Thyroid gland (tissue), 4 donors: ENCODE measurements around the gene CLEC4C. TPM values are rescaled to one million over a fixed set of nuclear protein-coding genes. Genes with fewer than 3 reads are reported as not detected.

Experiments
- DNase-seq, 2 donors: peaks; one replicate each; pipeline ENCODE4 v3.0.0-alpha.2; 2019
- H3K27ac ChIP-seq, 3 donors: fragments of 200-600 bp; sonication (generic); 1 replicate in 2 of 3; 2 replicates in 1 of 3; pipeline ENCODE4 v1.5.1; 2016 to 2019; ENCODE audit warnings: mild to moderate bottlenecking in 1 of 3, moderate library complexity in 1 of 3
- H3K27me3 ChIP-seq: fragments of 200-600 bp; sonication (generic); one replicate; pipeline ENCODE4 v1.5.1; 2019
- H3K36me3 ChIP-seq, 2 donors: fragments of 200-600 bp; sonication (generic); one replicate each; pipeline ENCODE4 v1.5.1; 2016 to 2019
- H3K4me1 ChIP-seq, 2 donors: fragments of 200-600 bp; sonication (generic); one replicate each; pipeline ENCODE4 v1.5.1; 2017 to 2019
- H3K4me3 ChIP-seq, 3 donors: fragments of 200-600 bp; sonication (generic); replicated peaks in 1 of 3; 1 replicate in 2 of 3; 2 replicates in 1 of 3; pipeline ENCODE4 v1.5.1; 2016; ENCODE audit warnings: mild to moderate bottlenecking in 1 of 3
- H3K9me3 ChIP-seq: fragments of 200-600 bp; sonication (generic); one replicate; pipeline ENCODE4 v1.5.1; 2017
- POLR2A ChIP-seq, 2 donors: fragments of 450-650 bp; IDR thresholded peaks; one replicate each; pipeline ENCODE4 v1.6.1; 2017; ENCODE audit warnings: antibody characterized with exemption in 2 of 2, mild to moderate bottlenecking in 2 of 2, moderate library complexity in 1 of 2
- WGBS, 2 donors: methylation state at CpG; one replicate each; pipeline ENCODE4 v1.1.5; 2017; 5-methylcytosine and 5-hydroxymethylcytosine counted together
- intact Hi-C: fragments of 100-400 bp; cut with DNase I; formaldehyde crosslinking; loops from one replicate; pipeline ENCODE4 v1.15.1; 2023
- total RNA-seq, 4 donors: library from RNA; depleted of rRNA; stranded (reverse); fragments of >200 nt; gene quantifications; one replicate each; pipeline ENCODE4 v1.2.3, GENCODE V29; 2016
- TF ChIP-seq, protein P1 (sequence below), 6 experiments: fragments of 200-600 bp in 3 of 6; fragments of 450-650 bp in 3 of 6; sonication (generic) in 3 of 6; IDR thresholded peaks; one replicate each; pipeline ENCODE4 v1.5.1; 2016 to 2019; ENCODE audit warnings: antibody characterized with exemption in 6 of 6, mild to moderate bottlenecking in 2 of 6, inconsistent platforms in 1 of 6, moderate library complexity in 1 of 6

Gene CLEC4C
- total RNA-seq, 4 donors from 2014 or later = not detected

DNA sequence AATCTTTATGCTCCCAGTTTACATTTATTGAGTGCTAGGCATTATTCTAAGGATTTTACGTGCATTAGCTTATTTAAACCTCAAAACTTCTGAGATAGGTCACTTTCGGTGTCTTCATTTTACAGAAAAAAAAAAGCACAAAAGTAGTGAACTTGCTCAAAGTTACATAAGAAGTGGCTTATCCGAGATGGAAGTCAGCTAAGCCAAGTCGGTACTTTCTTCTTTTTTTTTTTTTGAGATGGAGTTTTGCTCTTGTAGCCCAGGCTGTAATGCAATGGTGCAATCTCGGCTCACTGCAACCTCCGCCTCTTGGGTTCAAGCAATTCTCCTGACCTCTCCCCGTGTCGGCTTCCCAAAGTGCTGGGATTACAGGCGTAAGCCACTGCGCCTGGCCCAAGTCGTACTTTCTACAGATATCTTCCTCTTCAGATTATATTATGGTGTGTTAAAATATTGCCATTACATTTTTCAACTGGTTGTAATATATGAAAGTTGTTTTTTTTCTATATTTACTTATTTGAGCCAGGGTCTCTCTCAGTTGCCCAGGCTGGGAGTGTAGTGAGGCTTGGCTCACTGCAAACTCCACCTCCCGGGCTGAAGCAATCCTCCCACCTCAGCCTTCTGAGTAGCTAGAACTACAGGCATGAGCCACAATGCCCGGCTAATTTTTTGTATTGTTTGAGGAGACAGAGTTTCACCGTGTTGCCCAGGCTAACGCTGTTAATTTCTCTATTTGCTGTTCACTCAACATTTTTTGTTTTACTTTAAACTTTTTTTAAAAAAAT lies 27.0 kb downstream of the CLEC4C start:
- TF ChIP-seq POLR2A (IDR thresholded peaks at IDR 0.05) = no peak
- TF ChIP-seq, protein P1, sequence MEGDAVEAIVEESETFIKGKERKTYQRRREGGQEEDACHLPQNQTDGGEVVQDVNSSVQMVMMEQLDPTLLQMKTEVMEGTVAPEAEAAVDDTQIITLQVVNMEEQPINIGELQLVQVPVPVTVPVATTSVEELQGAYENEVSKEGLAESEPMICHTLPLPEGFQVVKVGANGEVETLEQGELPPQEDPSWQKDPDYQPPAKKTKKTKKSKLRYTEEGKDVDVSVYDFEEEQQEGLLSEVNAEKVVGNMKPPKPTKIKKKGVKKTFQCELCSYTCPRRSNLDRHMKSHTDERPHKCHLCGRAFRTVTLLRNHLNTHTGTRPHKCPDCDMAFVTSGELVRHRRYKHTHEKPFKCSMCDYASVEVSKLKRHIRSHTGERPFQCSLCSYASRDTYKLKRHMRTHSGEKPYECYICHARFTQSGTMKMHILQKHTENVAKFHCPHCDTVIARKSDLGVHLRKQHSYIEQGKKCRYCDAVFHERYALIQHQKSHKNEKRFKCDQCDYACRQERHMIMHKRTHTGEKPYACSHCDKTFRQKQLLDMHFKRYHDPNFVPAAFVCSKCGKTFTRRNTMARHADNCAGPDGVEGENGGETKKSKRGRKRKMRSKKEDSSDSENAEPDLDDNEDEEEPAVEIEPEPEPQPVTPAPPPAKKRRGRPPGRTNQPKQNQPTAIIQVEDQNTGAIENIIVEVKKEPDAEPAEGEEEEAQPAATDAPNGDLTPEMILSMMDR (IDR thresholded peaks at IDR 0.05) = no peak
- WGBS, 2 donors = 67 to 70% methylated on average over 15 of the region's 15 CpGs
- intact Hi-C loops = no loop called here

DNA sequence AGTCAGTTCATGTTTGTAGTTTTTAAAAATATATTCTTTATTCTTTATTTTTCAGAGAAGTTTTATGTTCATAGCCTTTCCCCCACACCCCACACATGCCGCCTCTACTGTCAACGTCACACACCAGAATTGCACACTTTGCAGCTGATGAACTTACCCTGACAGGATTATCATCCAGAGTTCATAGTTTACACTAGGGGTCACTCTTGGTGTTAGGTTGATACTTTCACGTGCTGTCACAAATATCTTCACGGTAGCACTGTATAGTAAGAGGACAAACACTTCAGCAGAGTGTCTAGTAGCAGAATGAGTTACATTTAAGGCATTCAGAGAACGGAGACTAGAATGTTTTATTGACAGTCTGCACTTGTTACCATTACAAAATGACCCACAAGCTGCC lies 30.8 kb downstream of the CLEC4C start:
- DNase-seq = no peak
- no peak overlapping the region for H3K27ac ChIP-seq
- TF ChIP-seq POLR2A (IDR thresholded peaks at IDR 0.05) = no peak
- TF ChIP-seq, protein P1 (IDR thresholded peaks at IDR 0.05) = no peak
- no peaks in the 10 kb centered on the region for H3K9me3 ChIP-seq
- WGBS, 2 donors = 11 to 23% methylated on average over 5 of the region's 5 CpGs
- H3K27me3 ChIP-seq = no peaks in the 10 kb centered on the region
- no peaks in the 10 kb centered on the region for H3K36me3 ChIP-seq
- intact Hi-C loops = no loop called here
- H3K4me1 ChIP-seq = no peaks in the 10 kb centered on the region
- no peak overlapping the region for H3K4me3 ChIP-seq

More for the DNA sequence above, 27.0 kb downstream of the CLEC4C start:
- DNase-seq = no peak
- Histone ChIP-seq H3K9me3 (no peaks in the 10 kb centered on the region), H3K4me1 (no peaks in the 10 kb centered on the region), H3K4me3 (no peak overlapping the region), H3K27ac (no peak overlapping the region), H3K27me3 (no peaks in the 10 kb centered on the region), H3K36me3 (no peaks in the 10 kb centered on the region)

DNA sequence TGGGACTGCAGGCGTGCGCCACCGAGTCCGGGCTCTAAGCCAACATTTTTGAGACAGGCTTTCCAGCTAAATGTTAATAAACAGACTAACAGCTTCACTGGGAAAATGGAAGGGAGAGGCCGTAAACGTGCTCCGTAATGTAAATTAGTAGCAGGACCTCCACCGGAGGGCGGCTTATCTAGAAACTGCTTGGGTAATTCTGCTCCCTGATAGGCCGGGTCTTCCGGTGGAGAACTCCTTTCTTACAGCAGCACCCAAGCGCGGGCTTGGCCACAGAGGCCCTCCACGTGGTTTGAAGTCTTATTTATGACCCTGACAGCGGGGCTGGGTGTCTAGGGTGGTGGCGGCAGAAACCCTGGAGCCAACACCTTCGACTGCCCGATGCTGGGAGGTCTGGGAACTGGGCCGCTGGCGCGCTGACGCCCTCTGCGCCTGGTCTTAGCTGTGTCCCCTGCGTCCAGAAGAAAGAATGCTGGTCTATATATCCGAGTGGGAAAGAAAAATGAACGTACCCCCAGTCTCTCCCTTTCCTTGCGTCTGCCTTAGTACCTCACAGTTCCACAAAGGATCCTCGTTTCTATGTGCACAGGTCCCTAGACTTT lies 34.2 kb downstream of the CLEC4C start:
- intact Hi-C loops = no loop called here
- 91 to 93% methylated on average over 28 of the region's 28 CpGs for WGBS, 2 donors
- H3K27ac ChIP-seq = no peak overlapping the region
- H3K4me3 ChIP-seq = no peak overlapping the region
- H3K4me1 ChIP-seq = no peaks in the 10 kb centered on the region
- DNase-seq = no peak
- H3K27me3 ChIP-seq = no peaks in the 10 kb centered on the region
- no peaks in the 10 kb centered on the region for H3K36me3 ChIP-seq
- H3K9me3 ChIP-seq = no peaks in the 10 kb centered on the region
- no peak for TF ChIP-seq POLR2A (IDR thresholded peaks at IDR 0.05)
- TF ChIP-seq, protein P1 (IDR thresholded peaks at IDR 0.05) = no peak

DNA sequence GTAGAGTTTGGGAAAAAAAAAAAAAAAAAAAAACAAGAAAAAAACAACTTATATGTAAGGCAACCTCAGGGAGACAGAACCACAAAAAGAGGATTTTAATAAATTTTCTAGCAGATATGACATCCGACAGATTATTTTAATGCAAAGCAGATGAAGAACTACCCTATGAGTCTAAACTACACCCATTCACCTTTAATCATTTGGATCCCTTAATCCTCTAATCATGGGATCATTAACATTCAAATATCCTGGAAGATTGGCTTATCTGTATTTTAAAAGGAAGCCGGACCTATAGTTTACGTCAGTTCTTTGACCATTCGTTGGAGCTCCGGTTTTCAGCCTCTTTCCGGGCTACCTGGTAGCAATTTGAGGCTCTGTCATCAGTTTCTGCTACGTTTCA lies 36.0 kb downstream of the CLEC4C start, which contains the start of gene DPPA3:
Gene DPPA3 (plus strand): TSS at position 301 of the 400 bp plus-strand sequence. CDS start 138 bp downstream, outside the sequence.
- WGBS, 2 donors = 85 to 86% methylated on average over 7 of the region's 7 CpGs
- no peaks in the 10 kb centered on the region for H3K9me3 ChIP-seq
- no peaks in the 10 kb centered on the region for H3K36me3 ChIP-seq
- no peak for DNase-seq
- no peaks in the 10 kb centered on the region for H3K4me1 ChIP-seq
- TF ChIP-seq, protein P1 (IDR thresholded peaks at IDR 0.05) = no peak
- no peak for TF ChIP-seq POLR2A (IDR thresholded peaks at IDR 0.05)
- H3K4me3 ChIP-seq = no peak within 1 kb of the TSS
- H3K27me3 ChIP-seq = no peaks in the 10 kb centered on the region
- intact Hi-C loops = no loop called here
- H3K27ac ChIP-seq = no peak within 1 kb of the TSS
